Keratinocyte (primary cell): ENCODE results near the gene DUSP12. TPM values are rescaled to one million over a fixed set of nuclear protein-coding genes. Genes with fewer than 3 reads are reported as not detected.

ENCODE experiments used
- DNase-seq: peaks from one replicate; pipeline ENCODE4 v3.0.0-alpha.2; 2011; ENCODE audit warnings: low read depth, missing footprints, low spot score
- FAIRE-seq: peaks from 2 replicates; lab custom pipeline; 2011; peaks lifted over from hg19 to GRCh38; lab: Jason Lieb, UNC
- H2AFZ ChIP-seq: 2 replicates; pipeline ENCODE4 v1.6.0; 2012; ENCODE audit warnings: low read length, control low read depth, inconsistent platforms; ENCODE audit not compliant: control insufficient read depth
- H3K27ac ChIP-seq: 2 replicates; pipeline ENCODE4 v1.5.1; 2011; ENCODE audit warnings: low read length; ENCODE audit not compliant: control insufficient read depth, insufficient read depth
- H3K27me3 ChIP-seq: 3 replicates; pipeline ENCODE4 v1.6.0; 2011; ENCODE audit warnings: low read length; ENCODE audit not compliant: control insufficient read depth, insufficient read depth; ENCODE audit errors: extremely low read depth
- H3K36me3 ChIP-seq, 2 experiments: 2 replicates in 1 of 2; 3 replicates in 1 of 2; pipeline ENCODE4 v1.5.1; 2011; ENCODE audit warnings: low read length in 2 of 2, mild to moderate bottlenecking in 1 of 2; ENCODE audit not compliant: control insufficient read depth in 2 of 2, insufficient read depth in 2 of 2; ENCODE audit errors: extremely low read depth in 1 of 2
- H3K4me1 ChIP-seq: 3 replicates; pipeline ENCODE4 v1.5.1; 2011; ENCODE audit warnings: low read length; ENCODE audit not compliant: control insufficient read depth, insufficient read depth; ENCODE audit errors: extremely low read depth
- H3K4me2 ChIP-seq: 3 replicates; pipeline ENCODE4 v1.6.0; 2011; ENCODE audit warnings: low read depth, low read length; ENCODE audit not compliant: control insufficient read depth, insufficient read depth; ENCODE audit errors: extremely low read depth
- H3K4me3 ChIP-seq, 3 experiments: fragments of 200-600 bp in 1 of 3; sonication (generic) in 1 of 3; 2 replicates in 2 of 3; 3 replicates in 1 of 3; pipeline ENCODE4 v1.5.1; 2011 to 2016; ENCODE audit warnings: low read length in 3 of 3, mild to moderate bottlenecking in 3 of 3, control low read depth in 2 of 3, inconsistent platforms in 1 of 3, low read depth in 1 of 3, mixed read lengths in 1 of 3, mixed run types in 1 of 3, moderate library complexity in 1 of 3; ENCODE audit not compliant: control insufficient read depth in 2 of 3, insufficient read depth in 2 of 3; ENCODE audit errors: extremely low read depth in 1 of 3
- H3K79me2 ChIP-seq: 2 replicates; pipeline ENCODE4 v1.6.0; 2012; ENCODE audit warnings: low read length; ENCODE audit not compliant: control insufficient read depth, insufficient read depth
- H3K9ac ChIP-seq: 3 replicates; pipeline ENCODE4 v1.6.0; 2011; ENCODE audit warnings: low read length; ENCODE audit not compliant: control insufficient read depth, insufficient read depth; ENCODE audit errors: extremely low read depth
- H3K9me1 ChIP-seq: 3 replicates; pipeline ENCODE4 v1.6.0; 2011; ENCODE audit warnings: low read length; ENCODE audit not compliant: control insufficient read depth, insufficient read depth; ENCODE audit errors: extremely low read depth
- H3K9me3 ChIP-seq: 2 replicates; pipeline ENCODE4 v1.5.1; 2012; ENCODE audit warnings: low read depth, low read length; ENCODE audit not compliant: control insufficient read depth
- H4K20me1 ChIP-seq: 3 replicates; pipeline ENCODE4 v1.6.0; 2011; ENCODE audit warnings: low read length; ENCODE audit not compliant: control insufficient read depth, insufficient read depth; ENCODE audit errors: extremely low read depth
- CTCF ChIP-seq, 3 experiments: IDR thresholded peaks in 1 of 3; conservative IDR thresholded peaks in 1 of 3; optimal IDR thresholded peaks in 1 of 3; 2 replicates in 2 of 3; 3 replicates in 1 of 3; pipeline versions ENCODE3 to v1.5.1; 2011; ENCODE audit warnings: low read length in 3 of 3, mild to moderate bottlenecking in 3 of 3, moderate library complexity in 2 of 3, control low read depth in 1 of 3, inconsistent platforms in 1 of 3; ENCODE audit not compliant: insufficient read depth in 2 of 3; ENCODE audit errors: extremely low read depth in 1 of 3
- EZH2 ChIP-seq: IDR thresholded peaks from one replicate; pipeline ENCODE4 v1.6.1; 2012; ENCODE audit warnings: inconsistent platforms, mild to moderate bottlenecking, low read length, moderate library complexity
- dilution Hi-C: fragments of 300-500 bp; cut with MboI; formaldehyde crosslinking; loops from one replicate; pipeline ENCODE4 v1.7.0; 2020; ENCODE audit warnings: low sequenced_read_pairs; ENCODE audit not compliant: extremely low pct_ligation_motif_present
- polyA plus RNA-seq, 5 experiments: library from polyadenylated mRNA; depleted of rRNA in 3 of 5; stranded (reverse) in 3 of 5; stranded (forward) in 1 of 5; unstranded in 1 of 5; fragments of >200 nt; gene quantifications; 1 replicate in 1 of 5; 2 replicates in 3 of 5; 3 replicates in 1 of 5; pipeline versions ENCODE4 v1.2.1 to v1.2.3, GENCODE V29; 2011 to 2012; ENCODE audit warnings: missing spikeins in 2 of 5, low read depth in 1 of 5, low replicate concordance in 1 of 5

Gene DUSP12
- polyA plus RNA-seq, 1 donor (not counting 4 experiments of a cell fraction or from before 2014, with no cell fraction given) = 35.3 TPM

- Histone ChIP-seq H3K27me3 (no peaks in the 10 kb centered on the region), H3K9ac (no peak overlapping the region), H4K20me1 (no peaks in the 10 kb centered on the region), H3K9me1 (no peaks in the 10 kb centered on the region), H2AFZ (no peak overlapping the region), H3K4me2 (no peak overlapping the region), H3K4me1 (peaks cover 21% of the 10 kb centered on the region), H3K4me3 (no peak overlapping the region), H3K79me2 (no peaks in the 10 kb centered on the region), H3K9me3 (no peaks in the 10 kb centered on the region), H3K36me3 (no peaks in the 10 kb centered on the region), H3K27ac (no peak overlapping the region)
- DNase-seq = no peak
- dilution Hi-C loops = no loop called here
- TF ChIP-seq CTCF (optimal IDR thresholded peaks at IDR 0.05 in 1 of 3, IDR thresholded peaks at IDR 0.05 in 1 of 3, conservative IDR thresholded peaks at IDR 0.05 in 1 of 3; ENCODE audit: extremely low read depth in 1 of 3, insufficient read depth in 2 of 3, low read length in 3 of 3) (no peak), EZH2 (no peak)
- FAIRE-seq = no peak
Observed at GRCh38 chr1:161721738-161722343, 27.7 kb upstream of the DUSP12 start.

DNA sequence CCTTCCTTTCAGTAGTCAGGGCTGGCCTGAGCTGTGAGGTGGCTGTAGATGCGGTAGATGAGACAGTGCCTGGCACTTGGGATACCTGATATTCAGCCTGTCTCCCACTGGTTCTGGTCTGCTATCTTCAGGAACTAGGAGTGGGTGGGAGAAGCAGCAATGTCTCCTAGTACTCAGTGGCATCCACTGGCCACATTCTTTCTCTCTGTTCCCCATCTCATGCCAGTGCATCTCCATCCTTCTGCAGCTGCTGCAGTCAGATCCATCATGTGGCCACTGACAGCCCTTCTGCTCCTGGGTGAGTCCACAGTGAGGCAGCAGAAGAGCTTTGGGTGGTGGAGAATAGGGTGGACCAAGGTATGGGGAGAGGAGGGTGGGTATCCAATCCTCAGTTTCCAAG lies 27.2 kb upstream of the DUSP12 start:
- Histone ChIP-seq H4K20me1 (no peaks in the 10 kb centered on the region), H3K9me3 (no peaks in the 10 kb centered on the region), H3K79me2 (no peaks in the 10 kb centered on the region), H3K27ac (no peak overlapping the region), H3K4me2 (no peak overlapping the region), H3K4me3 (no peak overlapping the region), H3K4me1 (peaks cover 21% of the 10 kb centered on the region), H3K27me3 (no peaks in the 10 kb centered on the region), H2AFZ (no peak overlapping the region), H3K36me3 (no peaks in the 10 kb centered on the region), H3K9ac (no peak overlapping the region), H3K9me1 (no peaks in the 10 kb centered on the region)
- TF ChIP-seq CTCF (optimal IDR thresholded peaks at IDR 0.05 in 1 of 3, IDR thresholded peaks at IDR 0.05 in 1 of 3, conservative IDR thresholded peaks at IDR 0.05 in 1 of 3; ENCODE audit: extremely low read depth in 1 of 3, insufficient read depth in 2 of 3, low read length in 3 of 3) (no peak), EZH2 (no peak)
- dilution Hi-C loops = no loop called here
- FAIRE-seq (no peak), DNase-seq (no peak)
